Cerebellar cortex (tissue), 1 donor: ENCODE data around the gene CELF4.

Experiments used
- DNase-seq: peaks from one replicate; pipeline ENCODE4 v3.0.0-alpha.2; 2015; ENCODE audit warnings: low spot score

Gene CELF4

GRCh38 chr18:37412333-37412732 lies 153.3 kb downstream of the CELF4 start:
- DNase-seq, result no peak

- DNase-seq, result peak; percentile 56
Measured at GRCh38 chr18:37409878-37410277, 155.7 kb downstream of the CELF4 start.

- peak; percentile 68 for DNase-seq
Measured at GRCh38 chr18:37408676-37409265, 156.8 kb downstream of the CELF4 start.

- peak; percentile 58 for DNase-seq
Measured at GRCh38 chr18:37407571-37407970, 158.0 kb downstream of the CELF4 start.

- DNase-seq, result no peak
Measured at GRCh38 chr18:37405772-37406171, 159.8 kb downstream of the CELF4 start.

GRCh38 chr18:37405229-37405628 lies 160.4 kb downstream of the CELF4 start:
- no peak for DNase-seq

- peak; percentile 60 for DNase-seq
Measured at GRCh38 chr18:37403788-37404187, 161.8 kb downstream of the CELF4 start.

- no peak for DNase-seq
Measured at GRCh38 chr18:37403100-37403781, 162.4 kb downstream of the CELF4 start.

- no peak for DNase-seq
Measured at GRCh38 chr18:37402735-37403099, 162.9 kb downstream of the CELF4 start.

- no peak for DNase-seq
Measured at GRCh38 chr18:37400802-37401201, 164.8 kb downstream of the CELF4 start.

GRCh38 chr18:37398248-37398920 lies 167.2 kb downstream of the CELF4 start:
- DNase-seq, result no peak

- DNase-seq, result no peak
Measured at GRCh38 chr18:37397814-37398213, 167.8 kb downstream of the CELF4 start.

GRCh38 chr18:37396971-37397720 lies 168.5 kb downstream of the CELF4 start:
- DNase-seq, result no peak

- no peak for DNase-seq
Measured at GRCh38 chr18:37395631-37396030, 170.0 kb downstream of the CELF4 start.

- no peak for DNase-seq
Measured at GRCh38 chr18:37395138-37395537, 170.5 kb downstream of the CELF4 start.

- no peak for DNase-seq
Measured at GRCh38 chr18:37394610-37394965, 171.0 kb downstream of the CELF4 start.

- DNase-seq, result peak; percentile 76
Measured at GRCh38 chr18:37393945-37394609, 171.5 kb downstream of the CELF4 start.

GRCh38 chr18:37393221-37393827 lies 172.3 kb downstream of the CELF4 start:
- DNase-seq, result no peak

GRCh38 chr18:37392648-37393047 lies 172.9 kb downstream of the CELF4 start:
- no peak for DNase-seq

GRCh38 chr18:37391698-37392548 lies 173.7 kb downstream of the CELF4 start:
- peak; percentile 35 for DNase-seq

- DNase-seq, result no peak
Measured at GRCh38 chr18:37391156-37391555, 174.4 kb downstream of the CELF4 start.
